Lower leg skin (tissue), 3 donors: ENCODE results near the gene PCDHGB1.

Experiments used
- CTCF ChIP-seq, 3 donors: fragments of 450-650 bp; IDR thresholded peaks; one replicate each; pipeline ENCODE4 v1.5.1; 2016; ENCODE audit warnings: antibody characterized with exemption in 3 of 3, mild to moderate bottlenecking in 3 of 3, moderate library complexity in 2 of 3
- POLR2A ChIP-seq, 2 donors: fragments of 450-650 bp; IDR thresholded peaks; one replicate each; pipeline ENCODE4 v1.6.1; 2016 to 2017; ENCODE audit warnings: antibody characterized with exemption in 2 of 2, mild to moderate bottlenecking in 1 of 2, moderate library complexity in 1 of 2

- TF ChIP-seq CTCF (IDR thresholded peaks at IDR 0.05) (no peak), POLR2A (IDR thresholded peaks at IDR 0.05) (no peak)
These were observed 7.1 kb downstream of the PCDHGB1 start for GRCh38 chr5:141356950-141357349.
